Measurements from ENCODE around the gene ZNF780B.
"Not testable (repeated sequence)": the region's sequence is repeated elsewhere in the genome, so short reads cannot be mapped to it uniquely, and the experiment has no call there.

Gene ZNF780B

GRCh38 chr19:40053491-40053890 lies 2.5 kb downstream of the ZNF780B start:
- peaks cover 5% of the 10 kb centered on the region for H3K36me3 ChIP-seq (ENCODE audit: low read depth)
- H3K27ac ChIP-seq (ENCODE audit: poor library complexity, severe bottlenecking): no peak overlapping the region
- peaks cover 14% of the 10 kb centered on the region for H3K4me1 ChIP-seq (ENCODE audit: insufficient read depth, poor library complexity, severe bottlenecking)
- H3K4me3 ChIP-seq (ENCODE audit: severe bottlenecking): no peak overlapping the region
- no peak for ATAC-seq (ENCODE audit: low read depth)
- H3K9me3 ChIP-seq (ENCODE audit: severe bottlenecking): peaks cover 10% of the 10 kb centered on the region
- DNase-seq (ENCODE audit: low spot score): no peak
- H3K27me3 ChIP-seq (ENCODE audit: insufficient read depth, poor library complexity, severe bottlenecking): no peaks in the 10 kb centered on the region
- TF ChIP-seq CTCF (IDR thresholded peaks at IDR 0.05; ENCODE audit: poor library complexity, severe bottlenecking): no peak

GRCh38 chr19:40041718-40042117 lies 14.3 kb downstream of the ZNF780B start:
- H3K27me3 ChIP-seq (ENCODE audit: insufficient read depth, poor library complexity, severe bottlenecking); H3K4me1 ChIP-seq (ENCODE audit: insufficient read depth, poor library complexity, severe bottlenecking); DNase-seq (ENCODE audit: low spot score); ATAC-seq (ENCODE audit: low read depth); H3K4me3 ChIP-seq (ENCODE audit: severe bottlenecking); H3K27ac ChIP-seq (ENCODE audit: poor library complexity, severe bottlenecking): not testable (repeated sequence)
- Histone ChIP-seq H3K36me3 (ENCODE audit: low read depth) (peaks cover 35% of the 10 kb centered on the region), H3K9me3 (ENCODE audit: severe bottlenecking) (peaks cover 18% of the 10 kb centered on the region)

- DNase-seq (ENCODE audit: low spot score); ATAC-seq (ENCODE audit: low read depth); H3K4me1 ChIP-seq (ENCODE audit: insufficient read depth, poor library complexity, severe bottlenecking); H3K36me3 ChIP-seq (ENCODE audit: low read depth); H3K4me3 ChIP-seq (ENCODE audit: severe bottlenecking); H3K27ac ChIP-seq (ENCODE audit: poor library complexity, severe bottlenecking); H3K27me3 ChIP-seq (ENCODE audit: insufficient read depth, poor library complexity, severe bottlenecking): not testable (repeated sequence)
- H3K9me3 ChIP-seq (ENCODE audit: severe bottlenecking): peaks cover 32% of the 10 kb centered on the region
Measured at GRCh38 chr19:40038047-40038446, 18.0 kb downstream of the ZNF780B start.

- ATAC-seq (ENCODE audit: low read depth): no peak
- no peaks in the 10 kb centered on the region for H3K4me1 ChIP-seq (ENCODE audit: insufficient read depth, poor library complexity, severe bottlenecking)
- peaks cover 35% of the 10 kb centered on the region for H3K9me3 ChIP-seq (ENCODE audit: severe bottlenecking)
- no peak for DNase-seq (ENCODE audit: low spot score)
- no peak for TF ChIP-seq CTCF (IDR thresholded peaks at IDR 0.05; ENCODE audit: poor library complexity, severe bottlenecking)
- no peak overlapping the region for H3K27ac ChIP-seq (ENCODE audit: poor library complexity, severe bottlenecking)
- peaks cover 3% of the 10 kb centered on the region for H3K36me3 ChIP-seq (ENCODE audit: low read depth)
- no peak overlapping the region for H3K4me3 ChIP-seq (ENCODE audit: severe bottlenecking)
- no peaks in the 10 kb centered on the region for H3K27me3 ChIP-seq (ENCODE audit: insufficient read depth, poor library complexity, severe bottlenecking)
Measured at GRCh38 chr19:40035996-40036395, 20.0 kb downstream of the ZNF780B start.

- no peak for TF ChIP-seq CTCF (IDR thresholded peaks at IDR 0.05; ENCODE audit: poor library complexity, severe bottlenecking)
- Histone ChIP-seq H3K4me1 (ENCODE audit: insufficient read depth, poor library complexity, severe bottlenecking) (no peaks in the 10 kb centered on the region), H3K36me3 (ENCODE audit: low read depth) (peaks cover 3% of the 10 kb centered on the region), H3K27ac (ENCODE audit: poor library complexity, severe bottlenecking) (no peak overlapping the region), H3K9me3 (ENCODE audit: severe bottlenecking) (peaks cover 40% of the 10 kb centered on the region), H3K4me3 (ENCODE audit: severe bottlenecking) (no peak overlapping the region), H3K27me3 (ENCODE audit: insufficient read depth, poor library complexity, severe bottlenecking) (no peaks in the 10 kb centered on the region)
- ATAC-seq (ENCODE audit: low read depth) (no peak), DNase-seq (ENCODE audit: low spot score) (no peak)
Measured at GRCh38 chr19:40033989-40034560, 22.0 kb downstream of the ZNF780B start.

- Histone ChIP-seq H3K36me3 (ENCODE audit: low read depth) (no peaks in the 10 kb centered on the region), H3K27me3 (ENCODE audit: insufficient read depth, poor library complexity, severe bottlenecking) (no peaks in the 10 kb centered on the region), H3K4me1 (ENCODE audit: insufficient read depth, poor library complexity, severe bottlenecking) (no peaks in the 10 kb centered on the region), H3K9me3 (ENCODE audit: severe bottlenecking) (peaks cover 28% of the 10 kb centered on the region), H3K27ac (ENCODE audit: poor library complexity, severe bottlenecking) (no peak overlapping the region), H3K4me3 (ENCODE audit: severe bottlenecking) (no peak overlapping the region)
- DNase-seq (ENCODE audit: low spot score) (no peak), ATAC-seq (ENCODE audit: low read depth) (no peak)
- TF ChIP-seq CTCF (IDR thresholded peaks at IDR 0.05; ENCODE audit: poor library complexity, severe bottlenecking): no peak
Measured at GRCh38 chr19:40026597-40026970, 29.4 kb downstream of the ZNF780B start.
